ENCODE results near the gene NPSR1.
"Not testable (repeated sequence)": the region's sequence is repeated elsewhere in the genome, so short reads cannot be mapped to it uniquely, and the experiment has no call there.

The NPSR1 gene

GRCh38 chr7:34757570-34758110, 99.6 kb downstream of the NPSR1 start:
- no peak for DNase-seq (ENCODE audit: low read depth)

- no peak for DNase-seq (ENCODE audit: low read depth)
Observed at GRCh38 chr7:34758111-34758601, 100.1 kb downstream of the NPSR1 start.

GRCh38 chr7:34759477-34760125, 101.6 kb downstream of the NPSR1 start:
- no peak for DNase-seq (ENCODE audit: low read depth)

- no peak for DNase-seq (ENCODE audit: low read depth)
Observed at GRCh38 chr7:34760271-34760670, 102.3 kb downstream of the NPSR1 start.

GRCh38 chr7:34761206-34761605, 103.2 kb downstream of the NPSR1 start:
- no peak for DNase-seq (ENCODE audit: low read depth)

- DNase-seq (ENCODE audit: low read depth): no peak
Observed at GRCh38 chr7:34761627-34762026, 103.6 kb downstream of the NPSR1 start.

- no peak for DNase-seq (ENCODE audit: low read depth)
Observed at GRCh38 chr7:34762764-34763163, 104.7 kb downstream of the NPSR1 start.

GRCh38 chr7:34772296-34772938, 114.4 kb downstream of the NPSR1 start:
- DNase-seq (ENCODE audit: low read depth): no peak

- no peak for DNase-seq (ENCODE audit: low read depth)
Observed at GRCh38 chr7:34776748-34777358, 118.8 kb downstream of the NPSR1 start.

GRCh38 chr7:34780546-34780945, 122.5 kb downstream of the NPSR1 start:
- DNase-seq (ENCODE audit: low read depth): no peak

- no peak for DNase-seq (ENCODE audit: low read depth)
Observed at GRCh38 chr7:34787586-34787985, 129.6 kb downstream of the NPSR1 start.

- no peak for DNase-seq (ENCODE audit: low read depth)
Observed at GRCh38 chr7:34806831-34807230, 148.8 kb downstream of the NPSR1 start.

GRCh38 chr7:34807548-34808340, 149.7 kb downstream of the NPSR1 start:
- DNase-seq (ENCODE audit: low read depth): no peak

GRCh38 chr7:34814203-34814842, 156.3 kb downstream of the NPSR1 start:
- DNase-seq (ENCODE audit: low read depth): not testable (repeated sequence)

GRCh38 chr7:34821932-34822558, 164.0 kb downstream of the NPSR1 start:
- DNase-seq (ENCODE audit: low read depth): no peak

- peak; percentile 29 for DNase-seq (ENCODE audit: low read depth)
Observed at GRCh38 chr7:34823650-34824258, 165.7 kb downstream of the NPSR1 start.

- no peak for DNase-seq (ENCODE audit: low read depth)
Observed at GRCh38 chr7:34825221-34825620, 167.2 kb downstream of the NPSR1 start.

GRCh38 chr7:34830390-34830789, 172.4 kb downstream of the NPSR1 start:
- DNase-seq (ENCODE audit: low read depth): no peak

GRCh38 chr7:34831436-34831835, 173.4 kb downstream of the NPSR1 start:
- DNase-seq (ENCODE audit: low read depth): no peak

- DNase-seq (ENCODE audit: low read depth): no peak
Observed at GRCh38 chr7:34832020-34832419, 174.0 kb downstream of the NPSR1 start.

Data from T follicular helper cell (primary cell).